ENCODE results near the gene LGSN. TPM values are rescaled to one million over a fixed set of nuclear protein-coding genes. Genes with fewer than 3 reads are reported as not detected.
A peak's percentile ranks its signal among the peaks of the same experiment; 100 is the strongest.

Gene LGSN
- total RNA-seq, 1 experiment from 2014 or later: 0.30 TPM

DNA sequence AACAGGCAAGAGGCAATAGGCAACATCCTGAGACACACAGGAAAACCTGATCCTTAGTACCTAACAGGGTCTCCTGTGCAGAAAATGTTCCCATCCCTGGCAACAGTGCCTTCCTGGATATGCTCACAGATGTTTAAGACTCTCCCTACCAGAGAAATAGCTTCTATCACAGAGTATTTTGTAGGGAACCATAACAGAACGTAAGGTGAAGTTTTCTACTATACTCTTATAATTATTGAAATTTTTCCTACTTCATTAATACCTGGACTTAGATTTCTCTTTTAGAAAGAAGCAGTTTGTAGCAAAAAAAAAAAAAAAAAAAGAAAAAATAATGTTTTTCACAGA, 33.5 kb upstream of the LGSN start (continued):
- TF ChIP-seq, protein P1, sequence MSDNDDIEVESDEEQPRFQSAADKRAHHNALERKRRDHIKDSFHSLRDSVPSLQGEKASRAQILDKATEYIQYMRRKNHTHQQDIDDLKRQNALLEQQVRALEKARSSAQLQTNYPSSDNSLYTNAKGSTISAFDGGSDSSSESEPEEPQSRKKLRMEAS (IDR thresholded peaks at IDR 0.05): no peak
- TF ChIP-seq ELF1 (IDR thresholded peaks at IDR 0.05; ENCODE audit: borderline replicate concordance, low read depth) (no peak), ZNF274 (IDR thresholded peaks at IDR 0.05; ENCODE audit: low read depth, low read length) (no peak), TCF7L2 (IDR thresholded peaks at IDR 0.05; ENCODE audit: borderline replicate concordance, extremely low read depth, insufficient read depth, insufficient read length) (no peak), CEBPB (IDR thresholded peaks at IDR 0.05; ENCODE audit: low read depth) (no peak), SIN3A (IDR thresholded peaks at IDR 0.05; ENCODE audit: low read depth) (no peak), ZFX (IDR thresholded peaks at IDR 0.05) (no peak)

DNA sequence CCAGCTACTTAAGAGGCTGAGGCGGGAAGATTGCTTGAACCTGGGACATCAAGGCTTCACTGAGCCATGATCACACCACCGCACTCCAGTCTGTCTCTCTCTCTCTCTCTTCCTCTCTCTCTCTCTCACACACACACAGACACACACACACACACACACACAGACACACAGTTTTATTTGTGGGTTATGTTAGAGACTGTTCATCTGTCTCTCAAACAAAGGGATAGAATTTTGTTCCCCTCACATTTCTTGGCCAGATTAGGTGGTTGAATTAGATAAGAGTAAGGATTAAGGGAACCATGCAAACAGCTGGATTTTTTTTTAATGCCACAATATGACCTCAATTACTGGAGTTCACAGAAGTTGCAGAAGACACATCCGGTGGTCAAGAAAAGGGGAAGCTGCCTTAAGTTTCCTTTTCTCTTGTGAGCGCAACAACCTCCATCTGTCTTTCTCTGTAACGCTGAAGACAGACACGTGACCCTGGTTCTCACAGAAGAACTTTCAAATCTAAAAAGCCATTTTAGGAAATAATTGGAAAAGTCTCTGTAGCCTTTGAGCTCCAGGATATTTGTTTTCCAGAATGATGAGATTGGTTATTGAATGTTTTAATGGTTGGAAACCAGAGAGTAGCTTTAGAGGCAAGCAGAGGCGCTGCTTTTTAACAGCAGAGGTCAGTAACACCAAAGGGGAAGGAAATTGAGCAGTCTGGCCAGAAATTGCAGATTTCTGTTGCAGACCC, 32.9 kb upstream of the LGSN start:
- H3K36me3 ChIP-seq (ENCODE audit: control insufficient read depth in 1 of 2, insufficient read depth in 2 of 2, low read length in 2 of 2): no peaks in the 10 kb centered on the region
- no peak overlapping the region for H3K4me2 ChIP-seq (ENCODE audit: low read length)
- ChIA-PET POLR2A (interaction anchor here (0.8 to 1.6 kb wide), 4 partner anchors 164 to 450 kb away, joined by 3 to 7 read pairs (median 4); no protein-coding TSS in a partner anchor), RAD21 (ENCODE audit: low non-redundant PET in 1 of 2, low total read pairs in 2 of 2, uncharacterized antibody in 2 of 2, unreplicated experiment in 2 of 2) (interaction anchor here (0.6 to 2.2 kb wide), 8 partner anchors 27 to 451 kb away, joined by 3 to 20 read pairs (median 4); no protein-coding TSS in a partner anchor), CTCF (interaction anchor here (1.0 to 5.6 kb wide), 23 partner anchors 49 to 464 kb away, joined by 3 to 138 read pairs (median 6); partner anchors contain the start of gene PHF3)
- H3K79me2 ChIP-seq (ENCODE audit: insufficient read depth, low read length): no peaks in the 10 kb centered on the region
- H3K9me2 ChIP-seq (ENCODE audit: insufficient read depth): no peaks in the 10 kb centered on the region
- intact Hi-C loops (cut with micrococcal nuclease): loop anchor here (1.0 kb wide), 4 partner anchors 222 to 450 kb away; no protein-coding TSS in a partner anchor
- H3K9me3 ChIP-seq (ENCODE audit: control insufficient read depth in 1 of 2, insufficient read depth in 1 of 2, low read depth in 1 of 2, low read length in 2 of 2): no peaks in the 10 kb centered on the region
- H3K9ac ChIP-seq (ENCODE audit: low read length): no peak overlapping the region
- BruUV-seq (replicated peaks): no TSS peak
- no peaks in the 10 kb centered on the region for H4K20me1 ChIP-seq (ENCODE audit: insufficient read depth)
- peak; percentile 94 for TF ChIP-seq RAD21 (IDR thresholded peaks at IDR 0.05; ENCODE audit: low read depth)
- TF ChIP-seq FOSL1 (IDR thresholded peaks at IDR 0.05; ENCODE audit: low read depth): no peak
- TF ChIP-seq, protein P2, sequence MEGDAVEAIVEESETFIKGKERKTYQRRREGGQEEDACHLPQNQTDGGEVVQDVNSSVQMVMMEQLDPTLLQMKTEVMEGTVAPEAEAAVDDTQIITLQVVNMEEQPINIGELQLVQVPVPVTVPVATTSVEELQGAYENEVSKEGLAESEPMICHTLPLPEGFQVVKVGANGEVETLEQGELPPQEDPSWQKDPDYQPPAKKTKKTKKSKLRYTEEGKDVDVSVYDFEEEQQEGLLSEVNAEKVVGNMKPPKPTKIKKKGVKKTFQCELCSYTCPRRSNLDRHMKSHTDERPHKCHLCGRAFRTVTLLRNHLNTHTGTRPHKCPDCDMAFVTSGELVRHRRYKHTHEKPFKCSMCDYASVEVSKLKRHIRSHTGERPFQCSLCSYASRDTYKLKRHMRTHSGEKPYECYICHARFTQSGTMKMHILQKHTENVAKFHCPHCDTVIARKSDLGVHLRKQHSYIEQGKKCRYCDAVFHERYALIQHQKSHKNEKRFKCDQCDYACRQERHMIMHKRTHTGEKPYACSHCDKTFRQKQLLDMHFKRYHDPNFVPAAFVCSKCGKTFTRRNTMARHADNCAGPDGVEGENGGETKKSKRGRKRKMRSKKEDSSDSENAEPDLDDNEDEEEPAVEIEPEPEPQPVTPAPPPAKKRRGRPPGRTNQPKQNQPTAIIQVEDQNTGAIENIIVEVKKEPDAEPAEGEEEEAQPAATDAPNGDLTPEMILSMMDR (IDR thresholded peaks at IDR 0.05 in 2 of 3, conservative IDR thresholded peaks at IDR 0.05 in 1 of 3; ENCODE audit: borderline replicate concordance in 1 of 3, insufficient read depth in 1 of 3, low read depth in 2 of 3, low read length in 2 of 3): peak; percentile 59 to 82 (median 73)
- H3K27me3 ChIP-seq (ENCODE audit: insufficient read depth, low read length): no peaks in the 10 kb centered on the region
- DNase-seq (ENCODE audit: low read depth, low spot score) (peak; percentile 36), ATAC-seq (peak; percentile 75)
- peak overlapping the region; percentile 33 for H2AFZ ChIP-seq (ENCODE audit: low read depth, low read length, poor library complexity, severe bottlenecking)
- H3K27ac ChIP-seq (ENCODE audit: low read depth, low read length): no peak overlapping the region
- H3K4me1 ChIP-seq (ENCODE audit: control insufficient read depth in 1 of 2, insufficient read depth in 2 of 2, low read length in 2 of 2): peaks cover 0 to 31% of the 10 kb centered on the region in 2 experiments; a peak in 2 of 4 replicates
- no peak overlapping the region for H3K4me3 ChIP-seq (replicated peaks in 1 of 2; ENCODE audit: low read depth in 1 of 2, low read length in 2 of 2)

Data from HCT116 (cell line).